ENCODE measurements around the gene SNRNP70. TPM values are rescaled to one million over a fixed set of nuclear protein-coding genes. Genes with fewer than 3 reads are reported as not detected.

Gene SNRNP70
- total and polyA plus RNA-seq, 2 of the 13 experiments (the other 11 are each of a cell fraction or from before 2014, with no cell fraction given), result 150 to 210 TPM

DNA sequence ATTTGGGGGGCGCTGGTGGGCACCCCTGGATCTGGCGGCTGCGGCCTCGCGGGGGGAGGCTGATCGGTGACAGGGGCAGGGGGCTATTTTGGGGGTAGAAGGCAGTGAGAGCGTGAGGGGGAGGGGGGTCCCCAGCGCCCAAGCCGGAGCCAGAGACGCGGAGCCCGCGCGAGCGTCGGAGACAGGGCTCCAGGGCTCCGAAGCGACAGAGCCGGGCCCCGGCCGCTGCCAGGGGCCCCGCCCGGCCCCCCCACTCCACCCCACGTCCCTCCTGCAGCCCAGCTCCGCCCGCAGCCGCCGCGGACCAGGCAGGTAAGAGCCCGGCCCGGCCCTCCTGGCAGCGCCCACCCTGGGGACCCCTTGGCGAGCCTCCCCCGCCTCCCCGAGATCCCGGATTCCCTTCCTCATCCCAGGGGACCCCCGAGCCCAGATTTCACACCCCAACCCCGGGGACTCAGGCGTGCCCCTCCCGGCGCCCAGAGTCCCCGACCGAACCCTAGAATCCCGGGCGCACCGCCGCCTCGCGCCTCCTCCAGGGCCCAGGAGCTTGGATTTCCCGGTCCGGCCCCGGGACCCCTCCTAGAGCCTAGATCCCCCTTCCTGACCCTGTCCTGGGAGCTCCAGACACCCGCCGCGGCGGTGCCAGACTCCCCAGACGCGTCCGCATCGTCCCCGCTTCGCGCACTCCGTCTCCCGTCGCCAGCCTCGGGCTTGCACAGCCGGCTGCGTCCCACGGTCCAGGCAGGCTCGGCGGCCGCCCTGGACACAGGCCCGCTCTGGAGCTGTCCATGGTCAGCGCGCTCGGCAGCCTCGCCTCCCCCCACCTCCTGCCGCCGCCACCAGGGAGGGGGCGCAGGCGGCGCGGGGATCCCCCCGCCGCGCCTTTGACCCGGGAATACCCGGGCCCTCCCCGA lies 34.4 kb downstream of the SNRNP70 start, which contains the start of gene PPFIA3 (continued):
- TF ChIP-seq REST (IDR thresholded peaks at IDR 0.05; ENCODE audit: borderline replicate concordance in 1 of 2, low read depth in 1 of 2, low read length in 2 of 2) (peak; percentile 92 to 96), BCL6 (CRISPR knock-in tag; IDR thresholded peaks at IDR 0.05) (peak; percentile 48; the same call in 1 of the 2 replicates), ZNF691 (CRISPR knock-in tag; IDR thresholded peaks at IDR 0.05; ENCODE audit: borderline replicate concordance, low read depth) (peak; percentile 51; the same call in 1 of the 2 replicates), NR1H2 (CRISPR knock-in tag; IDR thresholded peaks at IDR 0.05; ENCODE audit: borderline replicate concordance, low read depth) (no peak), HNRNPK (IDR thresholded peaks at IDR 0.05; ENCODE audit: low read depth, low read length, poor library complexity, severe bottlenecking) (peak; percentile 6), FOXC1 (CRISPR knock-in tag; IDR thresholded peaks at IDR 0.05; ENCODE audit: borderline replicate concordance) (peak; percentile 45; the same call in 1 of the 2 replicates), ZNF431 (CRISPR knock-in tag; IDR thresholded peaks at IDR 0.05; ENCODE audit: borderline replicate concordance, low read depth) (0 out of 2 replicates have a peak, but pooled peaks have one; percentile 72), RARA (CRISPR knock-in tag; IDR thresholded peaks at IDR 0.05) (peak; percentile 61), MZF1 (CRISPR knock-in tag; IDR thresholded peaks at IDR 0.05; ENCODE audit: borderline replicate concordance) (no peak), ZNF18 (CRISPR knock-in tag; IDR thresholded peaks at IDR 0.05; ENCODE audit: insufficient replicate concordance) (peak; percentile 67), DBP (CRISPR knock-in tag; IDR thresholded peaks at IDR 0.05; ENCODE audit: not compliant biosample characterization) (no peak)
- TF ChIP-seq, protein P1, sequence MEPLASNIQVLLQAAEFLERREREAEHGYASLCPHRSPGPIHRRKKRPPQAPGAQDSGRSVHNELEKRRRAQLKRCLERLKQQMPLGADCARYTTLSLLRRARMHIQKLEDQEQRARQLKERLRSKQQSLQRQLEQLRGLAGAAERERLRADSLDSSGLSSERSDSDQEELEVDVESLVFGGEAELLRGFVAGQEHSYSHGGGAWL (CRISPR knock-in tag; IDR thresholded peaks at IDR 0.05), result peak; percentile 92
- TF ChIP-seq, protein P2, sequence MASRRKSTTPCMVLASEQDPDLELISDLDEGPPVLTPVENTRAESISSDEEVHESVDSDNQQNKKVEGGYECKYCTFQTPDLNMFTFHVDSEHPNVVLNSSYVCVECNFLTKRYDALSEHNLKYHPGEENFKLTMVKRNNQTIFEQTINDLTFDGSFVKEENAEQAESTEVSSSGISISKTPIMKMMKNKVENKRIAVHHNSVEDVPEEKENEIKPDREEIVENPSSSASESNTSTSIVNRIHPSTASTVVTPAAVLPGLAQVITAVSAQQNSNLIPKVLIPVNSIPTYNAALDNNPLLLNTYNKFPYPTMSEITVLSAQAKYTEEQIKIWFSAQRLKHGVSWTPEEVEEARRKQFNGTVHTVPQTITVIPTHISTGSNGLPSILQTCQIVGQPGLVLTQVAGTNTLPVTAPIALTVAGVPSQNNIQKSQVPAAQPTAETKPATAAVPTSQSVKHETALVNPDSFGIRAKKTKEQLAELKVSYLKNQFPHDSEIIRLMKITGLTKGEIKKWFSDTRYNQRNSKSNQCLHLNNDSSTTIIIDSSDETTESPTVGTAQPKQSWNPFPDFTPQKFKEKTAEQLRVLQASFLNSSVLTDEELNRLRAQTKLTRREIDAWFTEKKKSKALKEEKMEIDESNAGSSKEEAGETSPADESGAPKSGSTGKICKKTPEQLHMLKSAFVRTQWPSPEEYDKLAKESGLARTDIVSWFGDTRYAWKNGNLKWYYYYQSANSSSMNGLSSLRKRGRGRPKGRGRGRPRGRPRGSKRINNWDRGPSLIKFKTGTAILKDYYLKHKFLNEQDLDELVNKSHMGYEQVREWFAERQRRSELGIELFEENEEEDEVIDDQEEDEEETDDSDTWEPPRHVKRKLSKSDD (CRISPR knock-in tag; IDR thresholded peaks at IDR 0.05; ENCODE audit: low read depth), result no peak
- TF ChIP-seq, protein P3, sequence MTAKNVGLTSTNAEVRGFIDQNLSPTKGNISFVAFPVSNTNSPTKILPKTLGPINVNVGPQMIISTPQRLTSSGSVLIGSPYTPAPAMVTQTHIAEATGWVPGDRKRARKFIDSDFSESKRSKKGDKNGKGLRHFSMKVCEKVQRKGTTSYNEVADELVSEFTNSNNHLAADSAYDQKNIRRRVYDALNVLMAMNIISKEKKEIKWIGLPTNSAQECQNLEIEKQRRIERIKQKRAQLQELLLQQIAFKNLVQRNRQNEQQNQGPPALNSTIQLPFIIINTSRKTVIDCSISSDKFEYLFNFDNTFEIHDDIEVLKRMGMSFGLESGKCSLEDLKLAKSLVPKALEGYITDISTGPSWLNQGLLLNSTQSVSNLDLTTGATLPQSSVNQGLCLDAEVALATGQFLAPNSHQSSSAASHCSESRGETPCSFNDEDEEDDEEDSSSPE (CRISPR knock-in tag; IDR thresholded peaks at IDR 0.05), result peak; percentile 29; the same call in 1 of the 2 replicates
